Cardiac muscle cell (in vitro differentiated cells and primary cell): Measurements from ENCODE around the gene HIKESHI. TPM values are rescaled to one million over a fixed set of nuclear protein-coding genes. Genes with fewer than 3 reads are reported as not detected.

Experiments used
- DNase-seq, 2 donors: peaks; one replicate each; pipeline versions ENCODE4 v3.0.0 to v3.0.0-alpha.2; 2010 to 2017; ENCODE audit warnings: low read depth in 1 of 2, low spot score in 1 of 2
- H3K27ac ChIP-seq: fragments of 200-600 bp; sonication (generic); 2 replicates; pipeline ENCODE4 v1.5.1; 2016
- H3K27me3 ChIP-seq: fragments of 200-600 bp; sonication (generic); 2 replicates; pipeline ENCODE4 v1.6.0; 2016; ENCODE audit warnings: control low read depth
- H3K36me3 ChIP-seq: fragments of 200-600 bp; sonication (generic); 2 replicates; pipeline ENCODE4 v1.5.1; 2016; ENCODE audit warnings: control low read depth
- H3K4me1 ChIP-seq: fragments of 200-600 bp; sonication (generic); 2 replicates; pipeline ENCODE4 v1.8.1; 2017; ENCODE audit warnings: low read depth, mild to moderate bottlenecking, mixed run types
- H3K4me3 ChIP-seq: fragments of 200-600 bp; sonication (generic); 2 replicates; pipeline ENCODE4 v1.5.1; 2016; ENCODE audit warnings: mild to moderate bottlenecking
- H3K9me3 ChIP-seq: fragments of 200-600 bp; sonication (generic); 2 replicates; pipeline ENCODE4 v1.5.1; 2017; ENCODE audit warnings: low read depth, mild to moderate bottlenecking, control low read depth
- CTCF ChIP-seq: IDR thresholded peaks from 2 replicates; pipeline ENCODE4 v1.5.1; 2012; ENCODE audit warnings: low read depth, mild to moderate bottlenecking, low read length
- polyA plus RNA-seq: library from polyadenylated mRNA; unstranded; fragments of >200 nt; fragmentation: Nextera tagmentation; extraction: Ambion mirVana; gene quantifications from 2 replicates; pipeline ENCODE4 v1.2.1, GENCODE V29; 2016
- total RNA-seq: library from RNA; depleted of rRNA; stranded (reverse); fragments of >200 nt; gene quantifications from 2 replicates; pipeline ENCODE4 v1.2.3, GENCODE V29; 2016

HIKESHI gene
- total and polyA plus RNA-seq, 2 experiments from 2014 or later = 39.8 to 111 TPM

GRCh38 chr11:86358720-86359119 is 56.7 kb downstream of the HIKESHI start:
- TF ChIP-seq CTCF = no peak
- no peak overlapping the region for H3K4me3 ChIP-seq
- no peaks in the 10 kb centered on the region for H3K9me3 ChIP-seq
- no peaks in the 10 kb centered on the region for H3K36me3 ChIP-seq
- H3K27me3 ChIP-seq = no peaks in the 10 kb centered on the region
- DNase-seq = no peak
- no peak overlapping the region for H3K27ac ChIP-seq
- no peaks in the 10 kb centered on the region for H3K4me1 ChIP-seq

GRCh38 chr11:86360775-86361395 is 58.8 kb downstream of the HIKESHI start:
- Histone ChIP-seq H3K27ac (no peak overlapping the region), H3K4me3 (no peak overlapping the region), H3K27me3 (no peaks in the 10 kb centered on the region), H3K9me3 (no peaks in the 10 kb centered on the region), H3K36me3 (no peaks in the 10 kb centered on the region), H3K4me1 (no peaks in the 10 kb centered on the region)
- peak; percentile 54 for TF ChIP-seq CTCF
- peak; percentile 22 to 67 for DNase-seq

GRCh38 chr11:86363424-86363823 is 61.4 kb downstream of the HIKESHI start:
- no peak overlapping the region for H3K27ac ChIP-seq
- TF ChIP-seq CTCF = no peak
- DNase-seq = no peak

GRCh38 chr11:86365546-86365945 is 63.5 kb downstream of the HIKESHI start:
- Histone ChIP-seq H3K4me3 (no peak overlapping the region), H3K27me3 (no peaks in the 10 kb centered on the region), H3K36me3 (no peaks in the 10 kb centered on the region), H3K9me3 (no peaks in the 10 kb centered on the region), H3K4me1 (no peaks in the 10 kb centered on the region), H3K27ac (no peak overlapping the region)
- no peak for TF ChIP-seq CTCF
- no peak for DNase-seq

More at GRCh38 chr11:86363424-86363823, 61.4 kb downstream of the HIKESHI start:
- Histone ChIP-seq H3K36me3 (no peaks in the 10 kb centered on the region), H3K27me3 (no peaks in the 10 kb centered on the region), H3K4me1 (no peaks in the 10 kb centered on the region), H3K4me3 (no peak overlapping the region), H3K9me3 (no peaks in the 10 kb centered on the region)

GRCh38 chr11:86369668-86370067 is 67.6 kb downstream of the HIKESHI start:
- DNase-seq = no peak
- Histone ChIP-seq H3K4me1 (no peaks in the 10 kb centered on the region), H3K27ac (no peak overlapping the region), H3K27me3 (no peaks in the 10 kb centered on the region), H3K4me3 (no peak overlapping the region), H3K36me3 (no peaks in the 10 kb centered on the region), H3K9me3 (no peaks in the 10 kb centered on the region)
- no peak for TF ChIP-seq CTCF
